Measurements from ENCODE around the gene ZWILCH.

DNA sequence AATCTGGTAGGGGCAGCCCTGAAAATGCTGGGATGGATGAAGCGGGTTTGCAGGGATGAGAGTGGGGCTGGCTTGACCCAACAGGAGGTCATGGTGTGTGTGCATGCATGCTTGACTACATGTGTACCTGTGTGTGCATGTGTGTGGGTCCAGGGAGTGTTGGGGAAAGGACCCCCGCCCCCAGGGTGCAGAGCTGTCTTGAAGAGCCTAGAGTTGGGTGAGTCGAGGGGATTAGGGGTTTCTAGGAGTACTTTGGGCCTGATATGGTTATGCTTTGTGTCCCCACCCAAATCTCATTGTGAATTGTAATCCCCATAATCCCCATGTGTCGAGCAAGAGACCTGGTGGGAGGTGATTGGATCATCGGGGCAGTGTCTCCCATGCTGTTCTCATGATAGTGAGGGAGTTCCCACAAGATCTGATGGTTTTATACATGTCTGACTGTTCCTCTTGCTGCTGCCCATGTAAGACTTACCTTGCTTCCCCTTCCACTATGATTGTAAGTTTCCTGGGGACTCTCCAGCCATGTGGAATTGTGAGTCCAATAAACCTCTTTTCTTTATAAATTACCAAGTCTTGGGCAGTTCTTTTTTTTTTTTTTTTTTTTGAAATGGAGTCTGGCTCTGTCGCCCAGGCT, 65.8 kb downstream of the ZWILCH start:
- TF ChIP-seq CTCF (IDR thresholded peaks at IDR 0.05) (no peak), POLR2A (IDR thresholded peaks at IDR 0.05) (no peak)
